Cardiac fibroblast (primary cell): ENCODE results near the gene RPL37A.
A peak's percentile ranks its signal among the peaks of the same experiment; 100 is the strongest.

Experiments used
- DNase-seq, 2 donors: peaks; one replicate each; pipeline versions ENCODE4 v3.0.0 to v3.0.0-alpha.2; 2010; ENCODE audit warnings: low read depth in 2 of 2
- H3K4me3 ChIP-seq, 2 donors: replicated peaks in 1 of 2; 1 replicate in 1 of 2; 2 replicates in 1 of 2; pipeline ENCODE4 v1.5.1; 2011; ENCODE audit warnings: low read depth in 2 of 2, low read length in 2 of 2, mild to moderate bottlenecking in 2 of 2, moderate library complexity in 1 of 2
- TF ChIP-seq, protein P1 (sequence below): IDR thresholded peaks from one replicate; pipeline ENCODE4 v1.5.1; 2011; ENCODE audit warnings: low read depth, mild to moderate bottlenecking, low read length, inconsistent platforms

Gene RPL37A

DNA sequence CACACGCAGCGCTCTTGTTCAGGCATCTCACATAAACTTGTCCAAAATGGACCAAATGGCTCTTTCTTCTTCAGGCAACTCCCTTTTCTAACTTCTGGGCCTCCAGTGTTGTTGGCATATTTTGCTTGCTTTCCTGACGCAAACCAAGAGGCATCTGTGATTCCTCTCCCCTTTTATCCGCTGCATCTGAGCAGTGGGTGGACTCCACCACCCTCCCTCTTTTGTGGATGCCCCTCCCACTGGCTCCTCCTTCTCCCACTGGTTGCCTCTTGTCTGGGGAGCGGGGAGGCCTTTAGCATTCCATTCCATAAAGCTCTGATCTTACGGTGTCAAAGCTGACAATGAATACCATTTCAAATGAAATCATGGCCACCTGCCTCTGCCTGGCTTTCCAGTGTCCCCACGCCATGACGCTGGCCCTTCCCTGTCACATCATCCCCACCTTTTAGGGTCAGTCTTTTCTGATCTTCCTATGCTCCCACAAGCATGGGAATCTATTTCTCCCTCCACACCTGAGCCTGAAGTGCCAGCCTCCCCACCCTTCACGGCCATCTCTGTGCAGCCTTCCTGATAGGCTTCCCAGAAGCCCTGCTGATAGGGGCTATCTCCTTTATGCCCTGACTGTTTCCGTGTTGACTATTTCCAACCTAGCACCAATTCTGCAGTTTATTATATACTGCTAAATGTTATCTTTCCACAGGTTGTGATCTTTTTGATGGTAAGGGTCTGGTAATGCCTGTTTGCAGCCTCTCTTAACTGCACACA, 51.5 kb downstream of the RPL37A start:
- TF ChIP-seq, protein P1, sequence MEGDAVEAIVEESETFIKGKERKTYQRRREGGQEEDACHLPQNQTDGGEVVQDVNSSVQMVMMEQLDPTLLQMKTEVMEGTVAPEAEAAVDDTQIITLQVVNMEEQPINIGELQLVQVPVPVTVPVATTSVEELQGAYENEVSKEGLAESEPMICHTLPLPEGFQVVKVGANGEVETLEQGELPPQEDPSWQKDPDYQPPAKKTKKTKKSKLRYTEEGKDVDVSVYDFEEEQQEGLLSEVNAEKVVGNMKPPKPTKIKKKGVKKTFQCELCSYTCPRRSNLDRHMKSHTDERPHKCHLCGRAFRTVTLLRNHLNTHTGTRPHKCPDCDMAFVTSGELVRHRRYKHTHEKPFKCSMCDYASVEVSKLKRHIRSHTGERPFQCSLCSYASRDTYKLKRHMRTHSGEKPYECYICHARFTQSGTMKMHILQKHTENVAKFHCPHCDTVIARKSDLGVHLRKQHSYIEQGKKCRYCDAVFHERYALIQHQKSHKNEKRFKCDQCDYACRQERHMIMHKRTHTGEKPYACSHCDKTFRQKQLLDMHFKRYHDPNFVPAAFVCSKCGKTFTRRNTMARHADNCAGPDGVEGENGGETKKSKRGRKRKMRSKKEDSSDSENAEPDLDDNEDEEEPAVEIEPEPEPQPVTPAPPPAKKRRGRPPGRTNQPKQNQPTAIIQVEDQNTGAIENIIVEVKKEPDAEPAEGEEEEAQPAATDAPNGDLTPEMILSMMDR, result no peak
- no peak for DNase-seq

DNA sequence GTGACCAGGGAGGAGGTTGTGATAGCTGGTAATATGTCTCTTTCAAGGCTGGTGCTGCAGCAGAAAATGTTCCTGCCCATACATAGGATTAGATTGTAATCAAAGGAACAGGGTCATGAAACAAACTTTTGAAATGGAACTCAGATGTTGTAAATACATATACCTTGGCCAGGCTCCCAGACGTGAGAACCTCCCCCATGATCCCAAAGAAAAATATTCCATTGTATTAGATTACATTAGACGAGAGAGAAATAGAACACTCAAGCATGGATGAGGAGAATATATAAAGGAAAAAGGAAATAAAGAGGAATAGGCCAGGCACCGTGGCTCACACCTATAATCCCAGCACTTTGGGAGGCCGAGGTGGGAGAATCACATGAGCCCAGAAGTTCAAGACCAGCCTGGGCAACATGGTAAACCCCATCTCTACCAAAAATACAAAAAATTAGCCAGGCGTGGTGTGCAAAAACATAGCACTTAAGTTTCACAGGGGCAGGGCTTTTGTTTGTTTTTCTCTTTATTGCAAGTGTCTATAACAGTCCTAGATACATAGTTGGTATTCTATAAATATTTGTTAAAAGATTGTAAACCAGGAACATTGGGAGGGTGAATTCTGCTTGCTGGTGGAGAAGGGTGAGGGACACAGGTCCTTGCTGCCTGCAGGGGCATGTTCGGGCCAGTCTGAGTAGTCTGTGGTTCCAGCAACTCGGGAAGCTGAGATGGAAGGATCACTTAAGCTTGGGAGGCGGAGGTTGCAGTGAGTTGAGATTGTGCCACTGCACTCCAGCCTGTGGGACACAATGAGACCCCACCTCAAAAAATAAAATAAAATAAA, 52.8 kb downstream of the RPL37A start:
- H3K4me3 ChIP-seq, result no peak overlapping the region
- TF ChIP-seq, protein P1, result no peak
- DNase-seq, result peak; percentile 51 to 64

More for the DNA sequence above, 51.5 kb downstream of the RPL37A start:
- no peak overlapping the region for H3K4me3 ChIP-seq

DNA sequence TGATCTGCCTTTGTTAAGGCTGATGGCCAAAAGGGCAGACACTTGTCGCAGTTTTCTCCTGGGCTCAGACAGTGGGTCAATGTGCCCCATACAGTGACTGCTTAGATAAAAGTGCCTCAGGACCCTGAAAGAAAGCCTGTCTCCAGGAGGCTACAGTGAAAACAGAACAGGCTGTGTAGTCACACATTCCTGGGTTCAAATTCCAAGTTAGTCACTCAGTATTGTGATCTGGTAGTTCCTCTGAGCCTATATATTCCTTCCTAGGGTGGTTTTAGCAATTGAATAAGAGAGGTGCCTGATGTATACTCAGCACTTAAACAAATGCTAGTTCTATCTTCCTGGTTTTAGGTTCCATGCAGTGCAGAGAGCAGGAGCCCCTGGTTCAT, 54.4 kb downstream of the RPL37A start:
- DNase-seq, result peak in 1 of 2 donors; percentile 56
- TF ChIP-seq, protein P1, result no peak
- no peak overlapping the region for H3K4me3 ChIP-seq
